Inferior parietal cortex (tissue), 1 donor: Measurements from ENCODE around the gene DHRS1.

Experiments
- DNase-seq: peaks from one replicate; pipeline ENCODE4 v3.0.0-alpha.2; 2016; ENCODE audit errors: extremely low spot score

DHRS1 gene

GRCh38 chr14:24282736-24283135 is 16.8 kb downstream of the DHRS1 start:
- DNase-seq, result no peak

- no peak for DNase-seq
These were observed 17.9 kb downstream of the DHRS1 start for GRCh38 chr14:24281636-24282035.

GRCh38 chr14:24280797-24281460 is 18.7 kb downstream of the DHRS1 start:
- no peak for DNase-seq

- no peak for DNase-seq
These were observed 20.0 kb downstream of the DHRS1 start for GRCh38 chr14:24279301-24280186.

GRCh38 chr14:24278424-24278823 is 21.2 kb downstream of the DHRS1 start:
- no peak for DNase-seq

GRCh38 chr14:24277606-24278321 is 21.8 kb downstream of the DHRS1 start:
- DNase-seq, result no peak

GRCh38 chr14:24277071-24277470 is 22.5 kb downstream of the DHRS1 start:
- DNase-seq, result no peak

- no peak for DNase-seq
These were observed 25.5 kb downstream of the DHRS1 start for GRCh38 chr14:24274101-24274543.

- no peak for DNase-seq
These were observed 26.1 kb downstream of the DHRS1 start for GRCh38 chr14:24273422-24273998.

- no peak for DNase-seq
These were observed 27.1 kb downstream of the DHRS1 start for GRCh38 chr14:24272467-24272866.

GRCh38 chr14:24271834-24272263 is 27.7 kb downstream of the DHRS1 start:
- DNase-seq, result no peak

GRCh38 chr14:24271134-24271833 is 28.3 kb downstream of the DHRS1 start, which contains the start of gene RABGGTA:
TSS of gene RABGGTA (minus strand) at chr14:24271597. CDS start at chr14:24271115, 482 bp downstream.
- DNase-seq, result peak; percentile 88

- DNase-seq, result no peak
These were observed 28.9 kb downstream of the DHRS1 start for GRCh38 chr14:24270537-24271133.

GRCh38 chr14:24269910-24270536 is 29.6 kb downstream of the DHRS1 start:
- no peak for DNase-seq

- no peak for DNase-seq
These were observed 30.2 kb downstream of the DHRS1 start for GRCh38 chr14:24269368-24269767.

GRCh38 chr14:24268225-24268624 is 31.4 kb downstream of the DHRS1 start:
- no peak for DNase-seq

GRCh38 chr14:24267516-24267915 is 32.1 kb downstream of the DHRS1 start:
- DNase-seq, result no peak

- no peak for DNase-seq
These were observed 33.0 kb downstream of the DHRS1 start for GRCh38 chr14:24266344-24267244.

- no peak for DNase-seq
These were observed 35.3 kb downstream of the DHRS1 start for GRCh38 chr14:24264298-24264697.
